Measurements from ENCODE around the gene CDON. TPM values are rescaled to one million over a fixed set of nuclear protein-coding genes. Genes with fewer than 3 reads are reported as not detected.
A peak's percentile ranks its signal among the peaks of the same experiment; 100 is the strongest.

CDON gene
- total RNA-seq, 1 experiment from 2014 or later: 17.2 TPM

DNA sequence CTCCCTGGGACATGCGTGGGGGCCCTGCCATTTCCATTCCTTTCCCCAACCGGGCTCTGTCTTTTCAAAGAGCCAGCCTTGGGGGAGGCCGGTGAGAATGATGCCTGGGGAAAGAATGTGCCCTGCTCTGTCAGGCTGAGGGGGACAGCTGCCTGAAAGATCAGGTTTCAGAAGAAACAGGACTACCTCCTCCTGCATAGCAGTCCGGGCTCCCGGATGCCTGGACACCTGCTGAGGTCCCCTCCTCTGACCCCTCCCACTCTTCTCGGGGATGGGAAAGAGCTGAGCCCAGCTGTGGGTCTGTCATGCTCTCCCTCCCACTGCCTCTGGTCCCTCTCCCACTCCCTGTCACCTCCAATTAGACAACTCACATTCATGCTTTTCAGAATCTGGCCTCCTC, 41.8 kb upstream of the CDON start:
- H3K4me2 ChIP-seq (ENCODE audit: insufficient read depth, insufficient read length, low read length): peak overlapping the region; percentile 6
- DNase-seq: peak; percentile 90
- H3K27me3 ChIP-seq (ENCODE audit: insufficient read depth, low read length): no peaks in the 10 kb centered on the region
- H3K4me1 Mint-ChIP-seq: peaks cover 57 to 62% of the 10 kb centered on the region in 2 experiments
- H3K27ac Mint-ChIP-seq: peak overlapping the region in 2 of 3 experiments; percentile 83 to 84; a peak in 4 of 7 replicates
- TF ChIP-seq, protein P1, sequence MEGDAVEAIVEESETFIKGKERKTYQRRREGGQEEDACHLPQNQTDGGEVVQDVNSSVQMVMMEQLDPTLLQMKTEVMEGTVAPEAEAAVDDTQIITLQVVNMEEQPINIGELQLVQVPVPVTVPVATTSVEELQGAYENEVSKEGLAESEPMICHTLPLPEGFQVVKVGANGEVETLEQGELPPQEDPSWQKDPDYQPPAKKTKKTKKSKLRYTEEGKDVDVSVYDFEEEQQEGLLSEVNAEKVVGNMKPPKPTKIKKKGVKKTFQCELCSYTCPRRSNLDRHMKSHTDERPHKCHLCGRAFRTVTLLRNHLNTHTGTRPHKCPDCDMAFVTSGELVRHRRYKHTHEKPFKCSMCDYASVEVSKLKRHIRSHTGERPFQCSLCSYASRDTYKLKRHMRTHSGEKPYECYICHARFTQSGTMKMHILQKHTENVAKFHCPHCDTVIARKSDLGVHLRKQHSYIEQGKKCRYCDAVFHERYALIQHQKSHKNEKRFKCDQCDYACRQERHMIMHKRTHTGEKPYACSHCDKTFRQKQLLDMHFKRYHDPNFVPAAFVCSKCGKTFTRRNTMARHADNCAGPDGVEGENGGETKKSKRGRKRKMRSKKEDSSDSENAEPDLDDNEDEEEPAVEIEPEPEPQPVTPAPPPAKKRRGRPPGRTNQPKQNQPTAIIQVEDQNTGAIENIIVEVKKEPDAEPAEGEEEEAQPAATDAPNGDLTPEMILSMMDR (conservative IDR thresholded peaks at IDR 0.05): no peak
- no peak overlapping the region for H3K27ac ChIP-seq (ENCODE audit: insufficient read length, low read depth, low read length)
- peak overlapping the region in 1 of 2 experiments; percentile 65; a peak in 3 of 5 replicates for H3K4me3 Mint-ChIP-seq
- no peak overlapping the region for H3K56ac ChIP-seq (ENCODE audit: insufficient read length, low read depth, low read length)
- no peak overlapping the region for H2BK120ac ChIP-seq (ENCODE audit: low read depth, low read length, poor library complexity, severe bottlenecking)
- no peak overlapping the region for H4K5ac ChIP-seq (ENCODE audit: insufficient read length, low read depth, low read length)
- H4K8ac ChIP-seq (replicated peaks; ENCODE audit: insufficient read length, low read depth, low read length): no peak overlapping the region
- H3K9me3 ChIP-seq (ENCODE audit: control insufficient read depth, low read depth, low read length): no peaks in the 10 kb centered on the region
- H2BK15ac ChIP-seq (ENCODE audit: low read depth, low read length): no peak overlapping the region
- no peak overlapping the region for H3K9ac ChIP-seq (ENCODE audit: extremely low read depth, insufficient read length, low read length)
- H3K9me3 Mint-ChIP-seq: peaks cover 0 to 3% of the 10 kb centered on the region in 2 experiments; a peak in 1 of 5 replicates
- H3K27me3 Mint-ChIP-seq (ENCODE audit: low read depth): peaks cover 4% of the 10 kb centered on the region
- H2AFZ ChIP-seq (ENCODE audit: low read length): no peak overlapping the region
- H4K91ac ChIP-seq (ENCODE audit: insufficient read length, low read depth, low read length): no peak overlapping the region
- H2BK20ac ChIP-seq (ENCODE audit: low read depth, low read length, poor library complexity, severe bottlenecking): no peak overlapping the region
- no peaks in the 10 kb centered on the region for H3K23me2 ChIP-seq (ENCODE audit: insufficient read length, low read depth, low read length, poor library complexity, severe bottlenecking)
- H3K4me1 ChIP-seq (ENCODE audit: insufficient read depth, low read length): peaks cover 16% of the 10 kb centered on the region; the same call in 1 of the 2 replicates
- no peak overlapping the region for H3T11ph ChIP-seq (ENCODE audit: low read length)
- H2BK5ac ChIP-seq (ENCODE audit: insufficient read length, low read length): no peak overlapping the region
- H2AK5ac ChIP-seq (ENCODE audit: insufficient read length, low read length): no peak overlapping the region
- no peak overlapping the region for H3K4ac ChIP-seq (ENCODE audit: low read depth, low read length)
- no peak overlapping the region for H3K14ac ChIP-seq (ENCODE audit: insufficient read depth, low read length)
- H2BK12ac ChIP-seq (ENCODE audit: insufficient read length, low read depth, low read length): no peak overlapping the region
- H3K79me2 ChIP-seq (ENCODE audit: insufficient read depth, low read length): no peaks in the 10 kb centered on the region
- WGBS (ENCODE audit: extremely low coverage, insufficient read length, low lambda C conversion rate): no CpG with 5 or more reads among the region's 6 CpGs
- no peak overlapping the region for H3K23ac ChIP-seq (ENCODE audit: insufficient read length, low read depth, low read length)
- no peaks in the 10 kb centered on the region for H3K79me1 ChIP-seq (ENCODE audit: insufficient read depth, low read depth, low read length, poor library complexity, severe bottlenecking)
- H3K36me3 Mint-ChIP-seq (ENCODE audit: insufficient read depth in 1 of 3, low read depth in 3 of 3): no peaks in the 10 kb centered on the region; a peak in 1 of 7 replicates
- no peak overlapping the region for H3K18ac ChIP-seq (ENCODE audit: insufficient read length, low read depth, low read length)
- H4K20me1 ChIP-seq (ENCODE audit: control insufficient read depth, insufficient read depth, insufficient read length): no peaks in the 10 kb centered on the region

All from H9 (cell line).